ENCODE measurements around the gene NELFB. TPM values are rescaled to one million over a fixed set of nuclear protein-coding genes. Genes with fewer than 3 reads are reported as not detected.
"Not testable (repeated sequence)": the region's sequence is repeated elsewhere in the genome, so short reads cannot be mapped to it uniquely, and the experiment has no call there.

NELFB gene
- total and polyA plus RNA-seq, 3 donors from 2014 or later: 55.0 to 76.7 (median 60.9) TPM

DNA sequence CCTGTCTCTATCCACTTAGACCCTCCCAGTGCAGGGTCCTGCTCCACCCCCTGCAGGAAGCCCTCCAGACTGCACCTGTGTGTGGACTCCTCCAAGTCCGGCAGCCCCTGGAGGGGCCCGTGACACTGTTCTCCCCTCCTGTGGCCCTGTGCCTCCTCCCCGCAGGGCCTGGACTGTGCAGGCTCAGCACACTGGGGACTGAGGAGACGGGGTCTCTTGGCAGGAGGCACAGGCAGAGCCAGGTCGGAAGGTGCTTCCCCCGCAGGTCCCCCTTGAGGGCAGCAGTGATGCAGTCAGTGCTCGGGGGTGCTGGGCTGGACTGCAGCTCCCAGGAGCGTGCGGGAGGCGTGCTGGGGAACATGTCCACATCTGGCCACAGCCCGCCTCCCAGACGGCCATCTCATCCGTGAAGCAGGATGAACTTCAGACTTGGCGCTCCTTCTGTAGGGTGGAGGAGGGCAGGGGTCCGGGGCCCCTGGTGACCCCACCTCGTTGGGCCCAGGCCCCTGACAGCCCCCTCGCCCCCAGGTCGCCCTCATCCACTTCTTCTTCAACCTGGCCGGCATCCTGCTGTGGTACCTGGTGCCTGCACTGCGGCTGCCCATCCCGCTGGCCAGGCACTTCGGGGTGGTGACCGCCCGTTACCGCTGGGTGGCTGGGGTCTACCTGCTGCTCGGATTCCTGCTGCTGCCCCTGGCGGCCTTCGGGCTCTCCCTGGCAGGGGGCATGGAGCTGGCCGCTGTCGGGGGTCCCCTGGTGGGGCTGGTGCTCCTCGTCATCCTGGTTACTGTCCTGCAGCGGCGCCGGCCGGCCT is 19.5 kb upstream of the NELFB start:
- H3K9me3 ChIP-seq: no peaks in the 10 kb centered on the region
- WGBS, 2 donors: 67 to 72% methylated on average over 16 to 34 of the region's 35 CpGs
- H3K4me3 ChIP-seq: no peak overlapping the region
- no peak overlapping the region for H3K27ac ChIP-seq
- peaks cover 36% of the 10 kb centered on the region for H3K4me1 ChIP-seq
- no peak for DNase-seq
- H3K36me3 ChIP-seq (ENCODE audit: low read depth, missing control alignments): no peaks in the 10 kb centered on the region
- H3K27me3 ChIP-seq: no peaks in the 10 kb centered on the region
- intact Hi-C loops (cut with DNase I; ENCODE audit: low total_unique reads): no loop called here
- no peak for TF ChIP-seq POLR2A (IDR thresholded peaks at IDR 0.05)
- TF ChIP-seq, protein P1, sequence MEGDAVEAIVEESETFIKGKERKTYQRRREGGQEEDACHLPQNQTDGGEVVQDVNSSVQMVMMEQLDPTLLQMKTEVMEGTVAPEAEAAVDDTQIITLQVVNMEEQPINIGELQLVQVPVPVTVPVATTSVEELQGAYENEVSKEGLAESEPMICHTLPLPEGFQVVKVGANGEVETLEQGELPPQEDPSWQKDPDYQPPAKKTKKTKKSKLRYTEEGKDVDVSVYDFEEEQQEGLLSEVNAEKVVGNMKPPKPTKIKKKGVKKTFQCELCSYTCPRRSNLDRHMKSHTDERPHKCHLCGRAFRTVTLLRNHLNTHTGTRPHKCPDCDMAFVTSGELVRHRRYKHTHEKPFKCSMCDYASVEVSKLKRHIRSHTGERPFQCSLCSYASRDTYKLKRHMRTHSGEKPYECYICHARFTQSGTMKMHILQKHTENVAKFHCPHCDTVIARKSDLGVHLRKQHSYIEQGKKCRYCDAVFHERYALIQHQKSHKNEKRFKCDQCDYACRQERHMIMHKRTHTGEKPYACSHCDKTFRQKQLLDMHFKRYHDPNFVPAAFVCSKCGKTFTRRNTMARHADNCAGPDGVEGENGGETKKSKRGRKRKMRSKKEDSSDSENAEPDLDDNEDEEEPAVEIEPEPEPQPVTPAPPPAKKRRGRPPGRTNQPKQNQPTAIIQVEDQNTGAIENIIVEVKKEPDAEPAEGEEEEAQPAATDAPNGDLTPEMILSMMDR (IDR thresholded peaks at IDR 0.05): no peak

DNA sequence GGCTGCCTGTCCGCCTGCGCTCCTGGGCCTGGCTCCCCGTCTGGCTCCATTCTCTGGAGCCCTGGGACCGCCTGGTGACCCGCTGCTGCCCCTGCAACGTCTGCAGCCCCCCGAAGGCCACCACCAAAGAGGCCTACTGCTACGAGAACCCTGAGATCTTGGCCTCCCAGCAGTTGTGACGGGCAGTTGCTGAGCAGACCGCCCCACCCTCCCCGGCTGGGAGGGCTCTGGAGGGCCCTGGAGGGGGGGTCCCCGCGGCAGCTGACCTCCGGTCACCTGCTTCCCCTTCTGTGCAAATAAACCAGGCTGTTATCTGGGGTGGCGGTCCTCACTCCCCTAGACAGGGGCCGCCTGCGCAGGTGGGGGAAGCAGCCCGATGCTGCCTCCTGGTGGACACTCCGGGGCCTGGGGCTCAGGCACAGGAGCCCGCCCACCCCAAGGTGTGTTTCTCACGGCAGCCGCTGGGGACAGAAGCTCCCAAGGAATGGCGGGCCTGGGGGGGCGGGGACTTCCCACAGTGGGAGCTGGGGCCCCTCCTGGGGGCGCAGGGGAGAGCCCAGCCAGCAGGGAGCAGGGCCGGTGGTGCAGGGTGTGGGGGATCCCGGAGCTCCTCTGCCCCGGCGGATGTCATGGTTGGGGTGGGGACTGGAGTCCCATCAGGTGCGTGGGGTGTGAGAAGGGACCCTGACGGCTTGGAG is 18.7 kb upstream of the NELFB start:
- no peak for TF ChIP-seq POLR2A (IDR thresholded peaks at IDR 0.05)
- TF ChIP-seq, protein P1 (IDR thresholded peaks at IDR 0.05): peak; percentile 96 to 97 (median 97)
- H3K4me3 ChIP-seq: no peak overlapping the region
- peaks cover 36% of the 10 kb centered on the region for H3K4me1 ChIP-seq
- DNase-seq: peak; percentile 91
- H3K27ac ChIP-seq: no peak overlapping the region
- H3K9me3 ChIP-seq: no peaks in the 10 kb centered on the region
- no peaks in the 10 kb centered on the region for H3K36me3 ChIP-seq (ENCODE audit: low read depth, missing control alignments)
- no peaks in the 10 kb centered on the region for H3K27me3 ChIP-seq
- 30 to 35% methylated on average over 4 to 31 of the region's 31 CpGs for WGBS, 2 donors
- intact Hi-C loops (cut with DNase I; ENCODE audit: low total_unique reads): no loop called here

DNA sequence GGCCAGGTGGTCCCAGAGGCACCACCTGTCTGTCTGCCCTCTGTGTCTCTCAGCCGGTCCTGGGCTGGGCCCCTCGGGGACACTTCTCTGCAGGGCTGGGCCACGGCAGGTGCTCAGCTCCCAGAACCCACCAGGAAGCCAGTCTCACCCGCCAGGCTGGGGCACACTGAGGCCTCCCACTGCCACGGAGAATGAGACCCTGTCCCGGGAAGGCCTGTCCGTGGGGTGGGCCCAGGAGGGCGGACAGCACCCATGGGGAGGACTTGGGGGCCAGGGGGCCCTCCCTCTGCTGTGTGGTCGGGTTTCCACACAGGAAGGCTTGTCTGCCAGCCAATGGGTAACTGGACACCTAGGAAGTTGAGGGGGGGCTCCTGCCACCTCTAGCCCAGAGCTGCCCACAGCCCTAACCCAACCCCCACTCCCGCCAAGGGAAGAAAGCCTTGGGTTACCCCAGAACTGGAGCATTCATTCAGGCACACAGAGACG is 18.1 kb upstream of the NELFB start:
- TF ChIP-seq, protein P1 (IDR thresholded peaks at IDR 0.05): no peak
- TF ChIP-seq POLR2A (IDR thresholded peaks at IDR 0.05): no peak
- Histone ChIP-seq H3K4me3 (no peak overlapping the region), H3K9me3 (no peaks in the 10 kb centered on the region), H3K4me1 (peaks cover 36% of the 10 kb centered on the region), H3K27me3 (no peaks in the 10 kb centered on the region), H3K27ac (no peak overlapping the region), H3K36me3 (ENCODE audit: low read depth, missing control alignments) (no peaks in the 10 kb centered on the region)
- intact Hi-C loops (cut with DNase I; ENCODE audit: low total_unique reads): no loop called here
- DNase-seq: no peak
- WGBS, 2 donors: 67% methylated on average over 11 of the region's 11 CpGs; no CpG with 5 or more reads in 1 of the 2 donors

DNA sequence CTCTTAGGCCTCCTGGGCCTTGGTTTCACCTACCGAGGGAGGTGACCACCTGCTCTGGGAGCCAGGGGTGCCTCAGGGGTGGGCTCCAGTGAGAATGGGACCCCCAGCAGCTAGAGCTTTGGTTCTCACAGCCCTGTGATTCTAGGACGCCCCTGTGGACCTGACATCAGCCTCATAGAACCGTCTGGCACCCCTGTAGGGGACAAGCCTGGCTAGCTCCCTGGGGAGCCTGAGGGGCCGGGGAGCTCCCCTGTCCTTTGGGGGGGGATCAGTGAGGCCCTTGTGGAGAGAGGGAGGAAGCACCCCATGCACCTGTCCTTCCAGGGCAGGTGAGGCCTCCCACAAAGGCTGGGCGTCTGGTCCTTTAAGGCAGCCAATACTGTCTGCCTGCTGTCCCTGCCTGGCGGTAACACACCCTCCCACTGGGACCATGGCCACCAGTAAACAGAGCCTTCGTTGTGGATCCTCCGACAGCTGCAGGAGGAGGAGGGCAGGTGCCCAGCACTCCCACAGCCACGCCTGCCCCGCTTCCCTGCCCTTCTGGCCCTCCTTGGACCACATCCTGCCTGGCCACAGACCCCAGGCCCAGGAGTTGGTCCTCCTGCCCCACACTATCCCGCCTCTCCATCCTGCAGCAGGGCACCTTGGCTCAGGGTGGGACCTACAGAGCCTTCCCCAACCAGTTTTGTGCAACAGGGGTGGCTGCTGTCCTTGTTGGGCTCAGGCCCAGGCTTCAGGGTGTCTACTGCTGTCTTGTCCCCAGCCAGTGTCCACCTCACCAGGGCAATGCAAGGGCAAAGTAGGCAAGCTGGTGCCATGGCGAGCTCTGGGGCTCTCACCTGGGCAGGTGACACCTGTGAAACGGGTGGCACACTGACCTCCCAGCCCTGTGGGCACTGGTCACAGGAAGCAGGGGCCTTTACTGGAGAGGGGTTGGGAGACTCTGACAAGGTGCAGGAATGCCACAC is 17.1 kb upstream of the NELFB start:
- H3K27me3 ChIP-seq: no peaks in the 10 kb centered on the region
- 59 to 62% methylated on average over 10 to 13 of the region's 13 CpGs for WGBS, 2 donors
- no peak for TF ChIP-seq POLR2A (IDR thresholded peaks at IDR 0.05)
- TF ChIP-seq, protein P1 (IDR thresholded peaks at IDR 0.05): no peak
- DNase-seq: peak; percentile 82
- H3K9me3 ChIP-seq: no peaks in the 10 kb centered on the region
- H3K27ac ChIP-seq: no peak overlapping the region
- H3K36me3 ChIP-seq (ENCODE audit: low read depth, missing control alignments): no peaks in the 10 kb centered on the region
- peaks cover 45% of the 10 kb centered on the region for H3K4me1 ChIP-seq
- H3K4me3 ChIP-seq: no peak overlapping the region
- intact Hi-C loops (cut with DNase I; ENCODE audit: low total_unique reads): no loop called here

DNA sequence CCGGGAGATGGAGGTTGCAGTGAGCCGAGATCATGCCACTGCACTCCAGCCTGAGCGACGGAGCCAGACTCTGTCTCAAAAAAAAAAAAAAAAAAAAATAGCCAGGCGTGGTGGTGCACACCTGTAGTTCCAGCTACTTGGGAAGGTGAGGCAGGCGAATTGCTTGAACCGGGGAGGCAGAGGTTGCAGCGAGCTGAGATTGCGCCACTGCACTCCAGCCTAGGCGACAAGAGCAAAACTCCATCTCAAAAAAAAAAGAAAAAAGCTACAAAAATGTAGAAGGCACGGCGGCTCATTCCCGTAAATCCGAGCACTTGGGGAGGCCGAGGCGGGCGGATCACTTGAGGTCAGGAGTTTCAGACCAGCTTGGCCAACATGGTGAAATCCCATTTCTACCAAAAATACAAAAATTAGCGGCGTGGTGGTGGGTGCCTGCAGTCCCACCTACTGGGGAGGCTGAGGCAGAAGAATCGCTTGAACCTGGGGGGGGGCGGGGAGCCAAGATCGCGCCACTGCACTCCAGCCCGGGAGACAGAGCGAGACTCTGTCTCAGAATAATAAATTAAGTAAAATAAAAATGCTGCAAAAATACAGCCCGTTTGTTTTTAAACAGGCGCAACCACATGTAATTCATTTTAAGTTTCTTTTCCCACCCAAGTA is 15.5 kb upstream of the NELFB start:
- H3K27me3 ChIP-seq; H3K36me3 ChIP-seq (ENCODE audit: low read depth, missing control alignments); DNase-seq; intact Hi-C loops (cut with DNase I; ENCODE audit: low total_unique reads); H3K9me3 ChIP-seq: not testable (repeated sequence)
- Histone ChIP-seq H3K27ac (peak overlapping the region; percentile 80 to 93), H3K4me3 (peak overlapping the region; percentile 70 to 82), H3K4me1 (peaks cover 45% of the 10 kb centered on the region)
- WGBS, 2 donors: 31 to 47% methylated on average over 26 to 27 of the region's 27 CpGs

Measured in testis (tissue), 3 donors.